ENCODE results near the gene ADSS1.

ADSS1 gene

GRCh38 chr14:104723651-104724406 is at the start of gene ADSS1:
ADSS1 (plus strand) TSS chr14:104724229; CDS start chr14:104724271, 42 bp downstream.
- no peak for DNase-seq (ENCODE audit: low spot score)

GRCh38 chr14:104675447-104675846 is 48.6 kb upstream of the ADSS1 start:
- no peak for DNase-seq (ENCODE audit: low spot score)

GRCh38 chr14:104676130-104676693 is 47.8 kb upstream of the ADSS1 start:
- DNase-seq (ENCODE audit: low spot score) = no peak

GRCh38 chr14:104676694-104677511 is 47.1 kb upstream of the ADSS1 start:
- no peak for DNase-seq (ENCODE audit: low spot score)

GRCh38 chr14:104677512-104678332 is 46.3 kb upstream of the ADSS1 start:
- DNase-seq (ENCODE audit: low spot score) = peak; percentile 82

GRCh38 chr14:104678346-104678745 is 45.7 kb upstream of the ADSS1 start:
- no peak for DNase-seq (ENCODE audit: low spot score)

GRCh38 chr14:104678901-104679705 is 44.9 kb upstream of the ADSS1 start:
- DNase-seq (ENCODE audit: low spot score) = peak; percentile 88

- DNase-seq (ENCODE audit: low spot score) = no peak
Observed at GRCh38 chr14:104680056-104680805, 43.8 kb upstream of the ADSS1 start.

- peak; percentile 94 for DNase-seq (ENCODE audit: low spot score)
Observed at GRCh38 chr14:104680806-104681688, 43.0 kb upstream of the ADSS1 start.

- peak; percentile 87 for DNase-seq (ENCODE audit: low spot score)
Observed at GRCh38 chr14:104681689-104682074, 42.3 kb upstream of the ADSS1 start.

GRCh38 chr14:104682107-104682593 is 41.9 kb upstream of the ADSS1 start:
- no peak for DNase-seq (ENCODE audit: low spot score)

- no peak for DNase-seq (ENCODE audit: low spot score)
Observed at GRCh38 chr14:104683653-104684448, 40.2 kb upstream of the ADSS1 start.

GRCh38 chr14:104684449-104684821 is 39.6 kb upstream of the ADSS1 start:
- DNase-seq (ENCODE audit: low spot score) = no peak

GRCh38 chr14:104685216-104685997 is 38.6 kb upstream of the ADSS1 start:
- no peak for DNase-seq (ENCODE audit: low spot score)

GRCh38 chr14:104685998-104686610 is 37.9 kb upstream of the ADSS1 start:
- no peak for DNase-seq (ENCODE audit: low spot score)

GRCh38 chr14:104686624-104687517 is 37.2 kb upstream of the ADSS1 start:
- DNase-seq (ENCODE audit: low spot score) = no peak
